Smooth muscle cell (in vitro differentiated cells): ENCODE measurements around the gene DNAJC3. TPM values are rescaled to one million over a fixed set of nuclear protein-coding genes. Genes with fewer than 3 reads are reported as not detected.

Experiments
- DNase-seq: peaks from one replicate; lab custom pipeline; 2025; ENCODE audit not compliant: unreplicated experiment; lab: John Stamatoyannopoulos, UW
- H2AFZ ChIP-seq: fragments of 200-600 bp; sonication (generic); 2 replicates; pipeline ENCODE4 v1.6.0; 2016; ENCODE audit warnings: antibody characterized with exemption, low read depth, mild to moderate bottlenecking
- H3F3A ChIP-seq: fragments of 200-600 bp; sonication (generic); 2 replicates; pipeline ENCODE4 v1.6.0; 2017; ENCODE audit warnings: antibody characterized with exemption, low read depth
- H3K27ac ChIP-seq: fragments of 200-600 bp; sonication (generic); 2 replicates; pipeline ENCODE4 v1.5.1; 2016; ENCODE audit warnings: low read depth, mild to moderate bottlenecking
- H3K27me3 ChIP-seq: fragments of 200-600 bp; sonication (generic); 2 replicates; pipeline ENCODE4 v1.6.1; 2016; ENCODE audit warnings: low read depth, mild to moderate bottlenecking
- H3K36me3 ChIP-seq: fragments of 200-600 bp; sonication (generic); 2 replicates; pipeline ENCODE4 v1.5.1; 2016; ENCODE audit warnings: low read depth
- H3K4me1 ChIP-seq: fragments of 200-600 bp; sonication (generic); 2 replicates; pipeline ENCODE4 v1.5.1; 2016; ENCODE audit warnings: low read depth
- H3K4me2 ChIP-seq: fragments of 200-600 bp; sonication (generic); 2 replicates; pipeline ENCODE4 v1.6.0; 2016; ENCODE audit warnings: mild to moderate bottlenecking
- H3K4me3 ChIP-seq: fragments of 200-600 bp; sonication (generic); 2 replicates; pipeline ENCODE4 v1.5.1; 2016; ENCODE audit warnings: mild to moderate bottlenecking
- H3K79me2 ChIP-seq: fragments of 200-600 bp; sonication (generic); 2 replicates; pipeline ENCODE4 v1.6.0; 2016; ENCODE audit warnings: low read depth, mild to moderate bottlenecking
- H3K9ac ChIP-seq: fragments of 200-600 bp; sonication (generic); 2 replicates; pipeline ENCODE4 v1.6.0; 2016; ENCODE audit warnings: low read depth
- H3K9me3 ChIP-seq: fragments of 200-600 bp; sonication (generic); replicated peaks from 2 replicates; pipeline ENCODE4 v1.5.1; 2016; ENCODE audit warnings: low read depth
- H4K20me1 ChIP-seq: fragments of 200-600 bp; sonication (generic); 2 replicates; pipeline ENCODE4 v1.6.0; 2016; ENCODE audit warnings: low read depth
- WGBS: methylation state at CpG from one replicate; pipeline ENCODE4 v1.1.7; 2016; ENCODE audit warnings: low lambda C conversion rate; 5-methylcytosine and 5-hydroxymethylcytosine counted together
- polyA plus RNA-seq: library from polyadenylated mRNA; unstranded; fragments of >200 nt; fragmentation: Nextera tagmentation; extraction: Ambion mirVana; gene quantifications from 2 replicates; pipeline ENCODE4 v1.2.1, GENCODE V29; 2016
- total RNA-seq: library from RNA; depleted of rRNA; stranded (reverse); fragments of >200 nt; gene quantifications from 2 replicates; pipeline ENCODE4 v1.2.3, GENCODE V29; 2014
- TF ChIP-seq, protein P1 (sequence below): fragments of 200-600 bp; sonication (generic); IDR thresholded peaks from 2 replicates; pipeline ENCODE4 v1.5.1; 2017; ENCODE audit warnings: borderline replicate concordance, mild to moderate bottlenecking, antibody characterized with exemption; ENCODE audit not compliant: insufficient read depth, poor library complexity, severe bottlenecking

DNAJC3 gene
- total and polyA plus RNA-seq, 2 experiments from 2014 or later = 15.7 to 47.8 TPM

- H3K36me3 ChIP-seq = peaks cover 19% of the 10 kb centered on the region
- no peak overlapping the region for H3K9ac ChIP-seq
- no peaks in the 10 kb centered on the region for H4K20me1 ChIP-seq
- no peak overlapping the region for H3K27ac ChIP-seq
- TF ChIP-seq, protein P1, sequence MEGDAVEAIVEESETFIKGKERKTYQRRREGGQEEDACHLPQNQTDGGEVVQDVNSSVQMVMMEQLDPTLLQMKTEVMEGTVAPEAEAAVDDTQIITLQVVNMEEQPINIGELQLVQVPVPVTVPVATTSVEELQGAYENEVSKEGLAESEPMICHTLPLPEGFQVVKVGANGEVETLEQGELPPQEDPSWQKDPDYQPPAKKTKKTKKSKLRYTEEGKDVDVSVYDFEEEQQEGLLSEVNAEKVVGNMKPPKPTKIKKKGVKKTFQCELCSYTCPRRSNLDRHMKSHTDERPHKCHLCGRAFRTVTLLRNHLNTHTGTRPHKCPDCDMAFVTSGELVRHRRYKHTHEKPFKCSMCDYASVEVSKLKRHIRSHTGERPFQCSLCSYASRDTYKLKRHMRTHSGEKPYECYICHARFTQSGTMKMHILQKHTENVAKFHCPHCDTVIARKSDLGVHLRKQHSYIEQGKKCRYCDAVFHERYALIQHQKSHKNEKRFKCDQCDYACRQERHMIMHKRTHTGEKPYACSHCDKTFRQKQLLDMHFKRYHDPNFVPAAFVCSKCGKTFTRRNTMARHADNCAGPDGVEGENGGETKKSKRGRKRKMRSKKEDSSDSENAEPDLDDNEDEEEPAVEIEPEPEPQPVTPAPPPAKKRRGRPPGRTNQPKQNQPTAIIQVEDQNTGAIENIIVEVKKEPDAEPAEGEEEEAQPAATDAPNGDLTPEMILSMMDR = no peak
- no peak overlapping the region for H3K4me3 ChIP-seq
- no peaks in the 10 kb centered on the region for H3K4me1 ChIP-seq
- no peak overlapping the region for H2AFZ ChIP-seq
- DNase-seq = no peak
- H3K4me2 ChIP-seq = no peak overlapping the region
- no peaks in the 10 kb centered on the region for H3K79me2 ChIP-seq
- no peaks in the 10 kb centered on the region for H3F3A ChIP-seq
- peaks cover 19% of the 10 kb centered on the region for H3K9me3 ChIP-seq
- no peaks in the 10 kb centered on the region for H3K27me3 ChIP-seq
- WGBS = 100% methylated on average over 3 of the region's 3 CpGs
Measured at GRCh38 chr13:95813139-95813538, 136.2 kb downstream of the DNAJC3 start.

DNA sequence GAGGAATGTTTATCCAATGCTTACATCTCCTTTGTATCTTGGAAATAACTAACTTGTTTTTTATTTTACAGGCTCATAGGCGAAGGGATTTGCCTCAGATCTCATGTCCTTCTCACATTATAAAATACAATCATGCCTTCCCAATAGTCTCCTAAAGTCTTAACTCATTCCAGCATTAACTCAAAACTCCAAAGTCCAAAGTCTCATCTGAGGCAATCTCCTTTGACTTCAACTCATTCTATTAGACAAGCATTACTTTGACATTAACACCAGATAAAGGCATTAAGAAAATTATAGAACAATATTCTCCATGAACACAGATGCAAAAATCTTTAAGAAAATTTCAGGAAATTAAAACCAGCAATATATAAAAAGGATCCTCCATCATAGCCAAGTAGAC, 137.6 kb downstream of the DNAJC3 start:
- no peak overlapping the region for H3K4me3 ChIP-seq
- H3K9me3 ChIP-seq = peaks cover 12% of the 10 kb centered on the region
- WGBS = 100% methylated on average over 1 of the region's 1 CpG
- TF ChIP-seq, protein P1 = no peak
- DNase-seq = no peak
- no peaks in the 10 kb centered on the region for H3F3A ChIP-seq
- no peak overlapping the region for H3K27ac ChIP-seq
- H3K4me1 ChIP-seq = no peaks in the 10 kb centered on the region
- H3K27me3 ChIP-seq = no peaks in the 10 kb centered on the region
- peaks cover 15% of the 10 kb centered on the region for H3K36me3 ChIP-seq
- no peak overlapping the region for H3K4me2 ChIP-seq
- no peak overlapping the region for H3K9ac ChIP-seq
- H3K79me2 ChIP-seq = no peaks in the 10 kb centered on the region
- H4K20me1 ChIP-seq = no peaks in the 10 kb centered on the region
- H2AFZ ChIP-seq = no peak overlapping the region

- no peak overlapping the region for H3K4me3 ChIP-seq
- H3K36me3 ChIP-seq = peaks cover 12% of the 10 kb centered on the region
- no peak overlapping the region for H3K9ac ChIP-seq
- H3K4me1 ChIP-seq = no peaks in the 10 kb centered on the region
- no peak overlapping the region for H3K4me2 ChIP-seq
- no peaks in the 10 kb centered on the region for H3K79me2 ChIP-seq
- DNase-seq = no peak
- no peaks in the 10 kb centered on the region for H3K9me3 ChIP-seq
- no peaks in the 10 kb centered on the region for H3F3A ChIP-seq
- no peaks in the 10 kb centered on the region for H4K20me1 ChIP-seq
- WGBS = 97% methylated on average over 5 of the region's 5 CpGs
- no peak overlapping the region for H3K27ac ChIP-seq
- TF ChIP-seq, protein P1 = no peak
- H3K27me3 ChIP-seq = no peaks in the 10 kb centered on the region
- no peak overlapping the region for H2AFZ ChIP-seq
Measured at GRCh38 chr13:95822303-95822702, 145.4 kb downstream of the DNAJC3 start.

DNA sequence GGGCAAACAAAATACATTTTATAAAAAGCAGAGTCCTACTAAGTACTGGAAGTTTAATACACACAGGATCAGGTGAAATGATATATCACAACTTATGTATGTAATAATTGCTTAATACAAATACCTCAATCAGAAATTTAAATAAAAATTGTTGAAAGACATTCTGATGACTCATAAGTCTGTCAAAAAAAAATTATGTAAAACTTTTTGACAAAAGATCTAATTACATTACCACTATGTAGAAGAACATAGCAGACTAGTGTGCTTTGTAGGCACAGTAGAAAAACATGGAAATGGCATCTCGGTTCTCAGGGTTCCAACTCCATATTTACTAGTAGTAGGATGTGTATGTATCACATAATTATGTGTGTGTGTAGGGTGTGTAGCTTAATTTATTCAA, 156.2 kb downstream of the DNAJC3 start:
- Histone ChIP-seq H3K9ac (no peak overlapping the region), H3K27ac (no peak overlapping the region), H3K27me3 (no peaks in the 10 kb centered on the region), H3K4me1 (peaks cover 6% of the 10 kb centered on the region), H4K20me1 (no peaks in the 10 kb centered on the region), H3K4me2 (no peak overlapping the region), H3K79me2 (no peaks in the 10 kb centered on the region), H3K9me3 (peaks cover 2% of the 10 kb centered on the region), H2AFZ (no peak overlapping the region), H3K36me3 (no peaks in the 10 kb centered on the region), H3F3A (no peaks in the 10 kb centered on the region), H3K4me3 (no peak overlapping the region)
- TF ChIP-seq, protein P1 = no peak
- WGBS = 97% methylated on average over 1 of the region's 1 CpG
- DNase-seq = no peak
